Spleen (tissue), 7 donors: ENCODE results near the gene TIAM1.

Source experiments
- POLR2AphosphoS5 ChIP-seq, 3 donors: sonication (generic); formaldehyde crosslinking; IDR thresholded peaks; one replicate each; pipeline ENCODE4 v1.5.1; 2017; ENCODE audit warnings: antibody characterized with exemption in 3 of 3
- TF ChIP-seq, protein P1 (sequence below), 11 experiments: fragments of 200-600 bp in 7 of 11; fragments of 450-650 bp in 4 of 11; sonication (generic) in 4 of 11; IDR thresholded peaks in 8 of 11; conservative IDR thresholded peaks in 3 of 11; 1 replicate in 7 of 11; 2 replicates in 4 of 11; pipeline versions ENCODE4 v1.4.0 to v1.8.0; 2016 to 2021; ENCODE audit warnings: antibody characterized with exemption in 11 of 11, inconsistent platforms in 4 of 11, mild to moderate bottlenecking in 1 of 11
- donor health status: DM: no; HTN: no; CAD: no; lungs with moderate emphysema.
- donor health status: DM: no; HTN: no; CAD: no.
- donor health status: DM: no; HTN: no; CAD: no.

DNA sequence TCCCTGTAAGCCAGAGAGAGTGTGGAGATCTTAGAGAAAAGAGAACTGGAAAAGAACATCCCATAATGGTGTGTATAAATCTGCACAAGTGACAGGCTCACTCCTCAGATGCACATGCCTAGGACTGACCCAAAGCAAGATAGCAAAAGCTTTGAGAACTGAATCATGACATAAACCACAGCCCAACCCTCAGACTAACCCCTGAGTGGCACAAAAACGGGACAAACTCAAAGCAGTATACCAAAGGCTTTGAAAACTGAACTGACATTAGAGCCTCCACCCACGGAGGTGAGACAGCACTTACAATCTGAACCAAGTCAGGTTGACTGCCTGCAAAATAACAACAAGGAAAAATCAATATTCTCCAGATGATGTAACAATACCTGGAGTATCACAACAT is 70.8 kb downstream of the TIAM1 start:
- TF ChIP-seq, protein P1, sequence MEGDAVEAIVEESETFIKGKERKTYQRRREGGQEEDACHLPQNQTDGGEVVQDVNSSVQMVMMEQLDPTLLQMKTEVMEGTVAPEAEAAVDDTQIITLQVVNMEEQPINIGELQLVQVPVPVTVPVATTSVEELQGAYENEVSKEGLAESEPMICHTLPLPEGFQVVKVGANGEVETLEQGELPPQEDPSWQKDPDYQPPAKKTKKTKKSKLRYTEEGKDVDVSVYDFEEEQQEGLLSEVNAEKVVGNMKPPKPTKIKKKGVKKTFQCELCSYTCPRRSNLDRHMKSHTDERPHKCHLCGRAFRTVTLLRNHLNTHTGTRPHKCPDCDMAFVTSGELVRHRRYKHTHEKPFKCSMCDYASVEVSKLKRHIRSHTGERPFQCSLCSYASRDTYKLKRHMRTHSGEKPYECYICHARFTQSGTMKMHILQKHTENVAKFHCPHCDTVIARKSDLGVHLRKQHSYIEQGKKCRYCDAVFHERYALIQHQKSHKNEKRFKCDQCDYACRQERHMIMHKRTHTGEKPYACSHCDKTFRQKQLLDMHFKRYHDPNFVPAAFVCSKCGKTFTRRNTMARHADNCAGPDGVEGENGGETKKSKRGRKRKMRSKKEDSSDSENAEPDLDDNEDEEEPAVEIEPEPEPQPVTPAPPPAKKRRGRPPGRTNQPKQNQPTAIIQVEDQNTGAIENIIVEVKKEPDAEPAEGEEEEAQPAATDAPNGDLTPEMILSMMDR (IDR thresholded peaks at IDR 0.05 in 8 of 11, conservative IDR thresholded peaks at IDR 0.05 in 3 of 11), result no peak
- TF ChIP-seq POLR2AphosphoS5 (IDR thresholded peaks at IDR 0.05), result no peak
